ENCODE data around the gene HOXA5. TPM values are rescaled to one million over a fixed set of nuclear protein-coding genes. Genes with fewer than 3 reads are reported as not detected.

The HOXA5 gene
- total and polyA plus RNA-seq, 2 of the 8 experiments (the other 6 are each of a cell fraction or from before 2014, with no cell fraction given) = not detected

- H3K9ac ChIP-seq (replicated peaks in 1 of 4; ENCODE audit: extremely low read depth in 1 of 4, low read depth in 3 of 4, low read length in 3 of 4) = no peak overlapping the region
These were observed 24.9 kb downstream of the HOXA5 start for GRCh38 chr7:27118580-27118979.

More at GRCh38 chr7:27118580-27118979, 24.9 kb downstream of the HOXA5 start:
- no peak overlapping the region for H2BK12ac ChIP-seq (ENCODE audit: low read depth, low read length)
- no peak overlapping the region for H2AFZ ChIP-seq (ENCODE audit: low read length)
- WGBS, 2 experiments (ENCODE audit: extremely low coverage in 1 of 2, insufficient coverage in 1 of 2, insufficient read length in 1 of 2, insufficient replicate concordance in 2 of 2, low coverage in 1 of 2, low lambda C conversion rate in 2 of 2, missing lambda C conversion rate in 1 of 2) = 18% methylated on average over 3 of the region's 3 CpGs; no CpG with 5 or more reads in 1 of the 2 experiments
- FAIRE-seq = no peak
- no peak overlapping the region for H2BK20ac ChIP-seq (ENCODE audit: low read length)
- H3K4me3 ChIP-seq (ENCODE audit: extremely low read depth in 1 of 4, insufficient read depth in 2 of 4, low read depth in 3 of 4, low read length in 4 of 4) = no peak overlapping the region
- ChIA-PET CTCF (ENCODE audit: partially characterized antibody) (interaction anchor here (0.8 to 4.8 kb wide), 7 partner anchors 9 to 341 kb away, joined by 3 to 33 read pairs (median 3); partner anchors contain the start of gene HOXA5), POLR2A (ENCODE audit: partially characterized antibody) (interaction anchor here (1.3 kb wide), 1 partner anchor 12 kb away, joined by 5 read pairs; no protein-coding TSS in a partner anchor)
- H3K4me1 ChIP-seq (replicated peaks in 1 of 4; ENCODE audit: control insufficient read depth in 3 of 4, insufficient read depth in 4 of 4, low read length in 3 of 4) = no peaks in the 10 kb centered on the region; a peak in 3 of 7 replicates
- no peak overlapping the region for H4K5ac ChIP-seq (ENCODE audit: insufficient read length, low read depth, low read length)
- H3K9me3 ChIP-seq (ENCODE audit: insufficient read depth in 2 of 2, low read depth in 1 of 2, low read length in 1 of 2) = no peaks in the 10 kb centered on the region
- no peak overlapping the region for H3K14ac ChIP-seq (ENCODE audit: insufficient read length)
- no peak overlapping the region for H3K23ac ChIP-seq (ENCODE audit: insufficient read length)
- H3K27ac ChIP-seq (ENCODE audit: low read depth, low read length) = no peak overlapping the region
- no peaks in the 10 kb centered on the region; the same call in 1 of the 2 replicates for H3K23me2 ChIP-seq (ENCODE audit: low read depth, low read length)
- no peak overlapping the region for H2BK5ac ChIP-seq (ENCODE audit: low read depth, low read length)
- no peaks in the 10 kb centered on the region for H3K79me1 ChIP-seq (ENCODE audit: low read depth, low read length)
- no peak overlapping the region for H3K56ac ChIP-seq (replicated peaks; ENCODE audit: insufficient read length, low read depth, low read length)
- TF ChIP-seq EZH2 (IDR thresholded peaks at IDR 0.05; ENCODE audit: low read depth, low read length, severe bottlenecking) = peak; percentile 30
- TF ChIP-seq SIN3A (conservative IDR thresholded peaks at IDR 0.05 in 1 of 2, IDR thresholded peaks at IDR 0.05 in 1 of 2; ENCODE audit: low read depth in 1 of 2, low read length in 2 of 2) = no peak
- TF ChIP-seq SUZ12 (IDR thresholded peaks at IDR 0.05; ENCODE audit: low read length) = peak; percentile 20
- no peak overlapping the region for H2BK120ac ChIP-seq (replicated peaks; ENCODE audit: low read depth, low read length)
- no peak overlapping the region; a peak in 1 of 4 replicates for H3K4me2 ChIP-seq (ENCODE audit: insufficient read depth in 1 of 2, low read depth in 2 of 2, low read length in 2 of 2)
- no peak overlapping the region for H4K91ac ChIP-seq (replicated peaks; ENCODE audit: insufficient read length, low read length)
- no peak overlapping the region for H3K18ac ChIP-seq (ENCODE audit: extremely low read depth, low read length)
- no peak overlapping the region for H2AK5ac ChIP-seq (ENCODE audit: low read depth, low read length)
- no peak overlapping the region for H2BK15ac ChIP-seq (ENCODE audit: low read length)
- H3K27me3 ChIP-seq (replicated peaks in 1 of 4; ENCODE audit: control insufficient read depth in 3 of 4, extremely low read depth in 1 of 4, insufficient read depth in 3 of 4, low read length in 3 of 4) = peaks cover 97 to 99% (median 98%) of the 10 kb centered on the region in 4 experiments
- H3K4ac ChIP-seq (replicated peaks; ENCODE audit: insufficient read length, low read depth, low read length) = no peak overlapping the region
- no peak overlapping the region for H4K8ac ChIP-seq (ENCODE audit: extremely low read depth, insufficient read depth, low read length)
- no peaks in the 10 kb centered on the region; a peak in 1 of 8 replicates for H3K36me3 ChIP-seq (ENCODE audit: control insufficient read depth in 2 of 4, insufficient read depth in 4 of 4, low read length in 3 of 4)
- H3K79me2 ChIP-seq (ENCODE audit: control insufficient read depth in 1 of 2, insufficient read depth in 2 of 2, low read length in 2 of 2) = no peaks in the 10 kb centered on the region
- DNase-seq (ENCODE audit: low read depth in 1 of 2, low spot score in 2 of 2) = no peak
- H4K20me1 ChIP-seq (replicated peaks in 1 of 2; ENCODE audit: control insufficient read depth in 1 of 2, insufficient read depth in 2 of 2, low read length in 2 of 2) = peaks cover 30 to 34% of the 10 kb centered on the region in 2 experiments
